Astrocyte of the cerebellum (primary cell): ENCODE results near the gene CYCS.

ENCODE experiments used
- DNase-seq: peaks from one replicate; pipeline ENCODE4 v3.0.0-alpha.2; 2011; ENCODE audit warnings: low read depth
- H3K4me3 ChIP-seq: 2 replicates; pipeline ENCODE4 v1.5.1; 2011; ENCODE audit warnings: mild to moderate bottlenecking, low read depth, low read length, moderate library complexity
- CTCF ChIP-seq: IDR thresholded peaks from 2 replicates; pipeline ENCODE4 v1.5.1; 2012; ENCODE audit warnings: low read length, low read depth, moderate library complexity, mild to moderate bottlenecking; ENCODE audit errors: missing control alignments
- in situ Hi-C: cut with HindIII; loops from 2 replicates; pipeline ENCODE4 v1.10.0; 2017; ENCODE audit warnings: low sequenced_read_pairs

The CYCS gene

GRCh38 chr7:25143763-25144162 is 18.7 kb upstream of the CYCS start:
- DNase-seq, result no peak
- TF ChIP-seq CTCF, result no peak
- in situ Hi-C loops, result no loop called here
- no peak overlapping the region for H3K4me3 ChIP-seq

GRCh38 chr7:25139536-25139935 is 14.5 kb upstream of the CYCS start:
- in situ Hi-C loops, result no loop called here
- H3K4me3 ChIP-seq, result no peak overlapping the region
- TF ChIP-seq CTCF, result no peak
- DNase-seq, result no peak

- no peak for TF ChIP-seq CTCF
- H3K4me3 ChIP-seq, result no peak overlapping the region
- in situ Hi-C loops, result no loop called here
- no peak for DNase-seq
These were observed 9.4 kb upstream of the CYCS start for GRCh38 chr7:25134358-25135010.

GRCh38 chr7:25132430-25132829 is 7.4 kb upstream of the CYCS start:
- no peak for TF ChIP-seq CTCF
- no peak for DNase-seq
- H3K4me3 ChIP-seq, result no peak overlapping the region
- in situ Hi-C loops, result no loop called here

GRCh38 chr7:25126751-25127150 is 1.7 kb upstream of the CYCS start:
- no peak for TF ChIP-seq CTCF
- in situ Hi-C loops, result no loop called here
- H3K4me3 ChIP-seq, result no peak overlapping the region
- DNase-seq, result no peak

- no peak for DNase-seq
- peak overlapping the region; percentile 77 for H3K4me3 ChIP-seq
- in situ Hi-C loops, result no loop called here
- no peak for TF ChIP-seq CTCF
These were observed 459 bp downstream of the CYCS start for GRCh38 chr7:25124465-25125136.
